Measurements from ENCODE around the gene ZNF227. TPM values are rescaled to one million over a fixed set of nuclear protein-coding genes. Genes with fewer than 3 reads are reported as not detected.

Gene ZNF227
- total RNA-seq, 1 donor from 2014 or later, result 15.8 TPM

DNA sequence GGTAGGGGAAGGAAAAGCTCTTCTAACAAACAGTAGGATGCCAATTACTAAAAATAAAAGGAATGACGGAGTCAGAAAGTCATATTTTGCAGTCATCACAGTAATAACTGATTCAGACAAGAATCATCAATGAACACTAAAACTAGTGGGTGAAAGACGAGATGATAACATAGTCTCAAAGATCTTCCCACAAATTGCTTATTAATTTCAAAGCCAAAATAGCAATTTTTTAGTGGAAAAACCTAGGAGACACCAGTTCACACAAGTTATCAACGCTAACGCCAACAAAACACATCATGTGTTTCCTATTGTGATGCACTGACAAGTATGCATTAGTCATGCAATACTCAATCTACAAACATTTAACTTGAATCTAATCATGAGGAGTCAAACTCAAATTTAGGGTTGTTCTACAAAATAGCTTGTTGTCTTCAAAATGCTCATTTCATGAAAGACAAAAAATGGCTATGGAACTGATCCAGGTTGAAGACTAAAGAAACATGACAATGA lies 65.9 kb downstream of the ZNF227 start:
- DNase-seq (ENCODE audit: low read depth), result peak; percentile 80
- TF ChIP-seq, protein P1, sequence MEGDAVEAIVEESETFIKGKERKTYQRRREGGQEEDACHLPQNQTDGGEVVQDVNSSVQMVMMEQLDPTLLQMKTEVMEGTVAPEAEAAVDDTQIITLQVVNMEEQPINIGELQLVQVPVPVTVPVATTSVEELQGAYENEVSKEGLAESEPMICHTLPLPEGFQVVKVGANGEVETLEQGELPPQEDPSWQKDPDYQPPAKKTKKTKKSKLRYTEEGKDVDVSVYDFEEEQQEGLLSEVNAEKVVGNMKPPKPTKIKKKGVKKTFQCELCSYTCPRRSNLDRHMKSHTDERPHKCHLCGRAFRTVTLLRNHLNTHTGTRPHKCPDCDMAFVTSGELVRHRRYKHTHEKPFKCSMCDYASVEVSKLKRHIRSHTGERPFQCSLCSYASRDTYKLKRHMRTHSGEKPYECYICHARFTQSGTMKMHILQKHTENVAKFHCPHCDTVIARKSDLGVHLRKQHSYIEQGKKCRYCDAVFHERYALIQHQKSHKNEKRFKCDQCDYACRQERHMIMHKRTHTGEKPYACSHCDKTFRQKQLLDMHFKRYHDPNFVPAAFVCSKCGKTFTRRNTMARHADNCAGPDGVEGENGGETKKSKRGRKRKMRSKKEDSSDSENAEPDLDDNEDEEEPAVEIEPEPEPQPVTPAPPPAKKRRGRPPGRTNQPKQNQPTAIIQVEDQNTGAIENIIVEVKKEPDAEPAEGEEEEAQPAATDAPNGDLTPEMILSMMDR (IDR thresholded peaks at IDR 0.05; ENCODE audit: insufficient read depth, low read length, severe bottlenecking), result no peak
- Histone ChIP-seq H3K27me3 (ENCODE audit: control insufficient read depth, insufficient read depth, low read length) (no peaks in the 10 kb centered on the region), H3K4me3 (ENCODE audit: low read depth, low read length) (no peak overlapping the region), H3K36me3 (ENCODE audit: control insufficient read depth, insufficient read depth, low read length) (peaks cover 1% of the 10 kb centered on the region)
- no peak for FAIRE-seq

DNA sequence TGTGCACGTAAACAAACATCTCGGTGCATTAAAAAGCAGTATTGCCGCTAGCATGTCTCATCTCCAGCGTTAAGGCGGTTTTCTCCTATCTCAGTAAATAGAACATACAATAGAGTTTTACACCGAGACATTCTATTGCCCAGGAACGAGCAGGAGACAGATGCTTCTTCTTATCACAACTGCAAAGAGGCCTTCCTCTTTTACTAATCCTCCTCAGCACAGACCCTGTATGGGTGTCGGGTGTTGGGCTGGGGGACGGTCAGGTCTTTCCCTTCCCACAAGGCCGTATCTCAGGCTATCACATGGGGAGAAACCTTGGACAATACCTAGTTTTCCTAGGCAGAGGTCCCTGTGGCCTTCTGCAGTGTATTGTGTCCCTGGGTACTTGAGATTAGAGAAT lies 68.6 kb downstream of the ZNF227 start:
- DNase-seq (ENCODE audit: low read depth) (no peak), FAIRE-seq (no peak)
- no peaks in the 10 kb centered on the region for H3K27me3 ChIP-seq (ENCODE audit: control insufficient read depth, insufficient read depth, low read length)
- TF ChIP-seq, protein P1 (IDR thresholded peaks at IDR 0.05; ENCODE audit: insufficient read depth, low read length, severe bottlenecking), result no peak
- H3K36me3 ChIP-seq (ENCODE audit: control insufficient read depth, insufficient read depth, low read length), result peaks cover 1% of the 10 kb centered on the region
- H3K4me3 ChIP-seq (ENCODE audit: low read depth, low read length), result no peak overlapping the region

DNA sequence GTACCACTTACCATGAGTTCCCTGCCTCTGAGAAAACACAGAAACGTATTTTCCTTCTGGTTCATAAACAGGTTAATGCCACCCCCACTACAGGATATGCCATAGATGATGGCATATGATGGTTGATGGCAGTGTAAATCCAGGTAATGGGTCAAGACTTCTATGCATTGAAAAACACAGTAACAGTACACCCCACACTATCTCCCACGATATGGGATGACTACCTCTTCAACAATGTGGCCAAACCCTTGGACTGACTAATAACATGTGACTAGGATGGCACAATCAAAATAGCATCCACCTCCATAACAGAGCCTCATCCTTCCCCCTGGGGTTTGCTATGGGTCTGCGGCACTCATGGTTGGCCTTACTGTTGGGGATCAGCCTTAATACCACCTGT lies 70.5 kb downstream of the ZNF227 start:
- no peak for FAIRE-seq
- peak; percentile 79 for DNase-seq (ENCODE audit: low read depth)
- TF ChIP-seq, protein P1 (IDR thresholded peaks at IDR 0.05; ENCODE audit: insufficient read depth, low read length, severe bottlenecking), result no peak
- no peaks in the 10 kb centered on the region for H3K27me3 ChIP-seq (ENCODE audit: control insufficient read depth, insufficient read depth, low read length)
- H3K4me3 ChIP-seq (ENCODE audit: low read depth, low read length), result no peak overlapping the region
- peaks cover 1% of the 10 kb centered on the region for H3K36me3 ChIP-seq (ENCODE audit: control insufficient read depth, insufficient read depth, low read length)

DNA sequence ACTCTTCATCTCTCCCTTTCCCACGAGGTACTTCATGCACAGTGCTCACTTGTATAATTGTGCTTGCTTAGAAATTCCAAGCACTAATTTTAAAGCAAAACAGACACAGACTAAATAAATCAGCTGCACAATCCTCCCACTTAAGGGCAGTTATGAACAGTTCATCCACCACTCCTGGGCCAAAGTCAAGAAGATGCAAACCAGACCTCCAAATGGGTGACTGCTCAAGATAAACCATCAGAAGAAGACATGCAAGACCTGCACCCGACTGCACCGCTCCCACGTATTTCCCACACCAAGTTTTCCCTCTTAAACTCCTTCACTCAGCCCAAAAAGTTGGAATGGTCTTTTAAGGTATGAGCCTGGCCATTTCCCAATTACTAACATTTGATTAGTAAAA lies 72.6 kb downstream of the ZNF227 start:
- no peak for DNase-seq (ENCODE audit: low read depth)
- TF ChIP-seq, protein P1 (IDR thresholded peaks at IDR 0.05; ENCODE audit: insufficient read depth, low read length, severe bottlenecking), result no peak
- peaks cover 1% of the 10 kb centered on the region for H3K36me3 ChIP-seq (ENCODE audit: control insufficient read depth, insufficient read depth, low read length)
- FAIRE-seq, result no peak
- no peaks in the 10 kb centered on the region for H3K27me3 ChIP-seq (ENCODE audit: control insufficient read depth, insufficient read depth, low read length)
- H3K4me3 ChIP-seq (ENCODE audit: low read depth, low read length), result no peak overlapping the region

Other genes with a start within 250 kb of the ZNF227 start
- 8.6 and 9.7 TPM in 2 replicates for gene ZNF155, start 228.3 kb upstream of the ZNF227 start, total RNA-seq
- 3.9 and 4.0 TPM in 2 replicates for gene ZNF230, start 209.6 kb upstream of the ZNF227 start, total RNA-seq
- gene ZNF222, start 187.2 kb upstream of the ZNF227 start, total RNA-seq, result 8.2 and 8.7 TPM in 2 replicates
- gene ZNF223, start 160.5 kb upstream of the ZNF227 start, total RNA-seq, result 5.8 and 6.1 TPM in 2 replicates
- 2.3 and 2.4 TPM in 2 replicates for gene ZNF284, start 140.4 kb upstream of the ZNF227 start, total RNA-seq
- 24.5 and 27.0 TPM in 2 replicates for gene ZNF224, start 118.2 kb upstream of the ZNF227 start, total RNA-seq
- gene ZNF225, start 99.1 kb upstream of the ZNF227 start, total RNA-seq, result 4.2 TPM in 2 replicates
- 6.9 and 9.0 TPM in 2 replicates for gene ZNF234, start 71.0 kb upstream of the ZNF227 start, total RNA-seq
- 14.0 and 16.5 TPM in 2 replicates for gene ZNF226, start 47.4 kb upstream of the ZNF227 start, total RNA-seq
- gene ZNF233, start 47.4 kb downstream of the ZNF227 start, total RNA-seq, result under 0.01 and 0.38 TPM in 2 replicates
- gene ZNF235, start 92.5 kb downstream of the ZNF227 start, total RNA-seq, result 4.7 and 6.1 TPM in 2 replicates
- 5.0 and 7.2 TPM in 2 replicates for gene ZNF112, start 144.1 kb downstream of the ZNF227 start, total RNA-seq
- 2.2 and 4.5 TPM in 2 replicates for gene ZNF285, start 189.1 kb downstream of the ZNF227 start, total RNA-seq
- gene ZNF229, start 235.9 kb downstream of the ZNF227 start, total RNA-seq, result 10.8 and 19.5 TPM in 2 replicates

Measured in bronchial epithelial cell (primary cell).